Myocyte (in vitro differentiated cells): ENCODE results near the gene AK3. TPM values are rescaled to one million over a fixed set of nuclear protein-coding genes. Genes with fewer than 3 reads are reported as not detected.

Experiments
- DNase-seq: peaks from one replicate; pipeline ENCODE4 v3.0.0-alpha.2; 2012; ENCODE audit warnings: low read depth
- total RNA-seq: library from RNA; depleted of rRNA; stranded (reverse); fragments of >200 nt; gene quantifications from 2 replicates; pipeline ENCODE4 v1.2.3, GENCODE V29; 2014

AK3 gene
- total RNA-seq, 1 donor from 2014 or later: 134 TPM

DNA sequence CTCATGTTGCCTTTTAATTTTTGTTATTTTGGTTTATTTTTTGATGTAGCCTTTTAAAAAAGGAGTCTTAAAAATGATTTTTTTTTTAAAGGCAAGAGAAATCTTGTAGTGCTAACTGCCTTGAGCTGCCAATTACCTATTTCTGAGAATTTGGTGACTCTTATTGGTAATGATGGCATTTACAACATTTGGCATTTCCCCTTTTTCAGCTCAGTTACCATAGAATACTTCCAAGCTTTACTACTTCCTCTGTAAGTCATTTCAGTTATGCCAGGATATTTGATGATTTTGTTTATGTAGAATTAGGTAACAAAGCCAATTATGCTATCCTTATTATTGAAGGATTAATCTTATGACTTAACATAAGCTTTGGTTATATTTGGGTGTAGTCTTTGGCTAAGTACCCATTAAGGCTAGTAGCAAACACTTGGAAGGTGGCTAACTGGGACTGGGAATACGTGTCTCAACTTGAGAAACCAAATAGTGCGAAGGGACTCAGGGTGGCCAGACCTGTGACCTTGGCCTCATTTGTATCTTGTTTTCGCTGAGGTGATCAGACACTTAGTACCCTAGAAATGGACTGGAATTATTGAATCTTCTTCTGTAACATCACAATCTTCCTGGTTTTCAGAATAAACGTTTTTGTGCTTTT, 33.9 kb downstream of the AK3 start:
- DNase-seq: no peak

DNA sequence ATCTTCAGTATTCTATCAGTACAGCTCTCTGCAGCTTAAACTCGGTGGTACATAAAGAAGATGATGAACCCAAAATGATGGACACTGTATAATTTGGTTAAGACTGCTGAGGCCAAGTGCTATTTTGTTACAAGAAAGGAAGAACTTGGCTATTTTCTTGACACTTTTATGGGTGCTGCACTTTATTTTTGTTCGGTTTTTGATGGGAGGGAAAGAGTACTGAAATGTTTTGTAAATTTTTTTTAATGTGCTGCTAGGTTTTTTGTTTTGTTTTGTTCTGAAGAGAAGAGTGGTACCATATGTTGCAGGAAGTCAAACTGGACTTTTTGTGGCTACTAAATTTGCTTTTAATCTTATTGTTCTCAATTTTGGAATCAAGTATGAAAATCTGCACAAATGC, 35.0 kb downstream of the AK3 start:
- no peak for DNase-seq

DNA sequence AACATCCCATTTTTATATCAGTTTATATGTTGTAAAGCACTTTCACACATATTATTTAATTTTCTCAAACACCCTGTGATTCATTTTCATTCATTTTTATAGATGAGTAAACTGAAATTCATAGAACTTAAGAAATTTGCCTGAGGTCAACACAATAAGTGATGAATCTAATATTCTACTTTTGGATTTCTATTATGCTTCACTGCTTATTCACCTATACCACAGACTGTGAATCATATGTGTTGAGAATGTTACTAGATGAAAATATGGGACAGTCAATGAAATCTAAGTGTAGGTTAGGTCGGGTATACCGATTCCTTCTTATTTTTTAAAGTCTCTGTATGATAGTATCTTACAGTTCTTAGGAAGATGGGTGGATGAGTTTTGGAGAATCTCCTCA, 36.9 kb downstream of the AK3 start:
- DNase-seq: no peak

DNA sequence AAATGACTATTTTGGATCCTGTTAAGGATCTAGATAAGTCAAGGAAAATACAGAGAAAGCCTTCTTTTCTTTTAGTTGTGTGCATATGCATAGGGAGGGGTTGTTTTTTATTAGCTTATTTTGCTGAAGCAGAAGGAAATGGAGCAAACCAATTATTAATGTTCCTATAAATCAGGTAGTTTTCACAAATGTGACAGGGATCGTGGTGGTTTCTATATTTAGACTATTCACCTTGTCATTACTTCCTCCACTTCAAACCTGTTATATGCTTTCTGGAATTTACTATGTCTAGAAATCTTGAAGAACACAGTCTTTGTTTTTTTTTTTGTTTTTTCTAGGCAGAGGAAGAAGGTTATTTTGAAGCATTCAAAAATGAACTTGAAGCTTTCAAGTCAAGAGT, 39.5 kb downstream of the AK3 start:
- DNase-seq: no peak

DNA sequence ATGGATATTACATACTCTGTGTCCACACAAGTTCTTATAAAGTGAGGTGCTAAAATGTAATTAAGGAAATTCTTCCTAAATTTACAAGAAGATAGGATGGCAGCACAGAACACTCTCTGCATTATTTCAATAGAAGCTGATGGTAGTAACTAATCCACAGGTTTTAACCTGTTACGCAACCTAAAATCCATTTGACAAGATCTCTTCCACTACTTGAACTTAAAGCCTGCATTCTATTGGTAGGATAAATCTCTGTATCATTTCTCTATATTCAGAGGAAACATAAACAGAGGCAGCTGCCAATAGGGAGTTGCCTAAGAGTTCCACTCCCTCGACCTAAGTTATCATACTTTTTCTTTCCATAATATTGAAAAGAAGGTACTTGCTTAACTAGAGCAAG, 40.1 kb downstream of the AK3 start:
- no peak for DNase-seq

DNA sequence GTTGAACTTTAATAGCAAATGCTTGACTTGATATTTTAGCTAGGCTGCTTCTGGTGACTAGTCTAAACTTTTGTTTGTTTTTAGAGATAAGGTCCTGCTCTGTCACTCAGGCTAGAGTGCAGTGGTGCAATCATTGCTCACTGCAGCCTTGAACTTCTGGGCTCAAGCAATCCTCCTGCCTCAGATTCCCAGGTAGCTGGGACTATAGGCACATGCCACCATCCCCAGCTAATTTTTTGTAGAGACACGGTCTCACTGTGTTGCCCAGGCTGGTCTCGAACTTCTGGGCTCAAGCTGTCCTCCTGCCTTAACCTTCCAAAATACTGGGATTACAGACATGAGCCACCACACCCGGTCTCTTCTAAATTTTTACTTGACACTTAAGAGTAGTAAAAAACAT, 40.9 kb downstream of the AK3 start:
- no peak for DNase-seq

DNA sequence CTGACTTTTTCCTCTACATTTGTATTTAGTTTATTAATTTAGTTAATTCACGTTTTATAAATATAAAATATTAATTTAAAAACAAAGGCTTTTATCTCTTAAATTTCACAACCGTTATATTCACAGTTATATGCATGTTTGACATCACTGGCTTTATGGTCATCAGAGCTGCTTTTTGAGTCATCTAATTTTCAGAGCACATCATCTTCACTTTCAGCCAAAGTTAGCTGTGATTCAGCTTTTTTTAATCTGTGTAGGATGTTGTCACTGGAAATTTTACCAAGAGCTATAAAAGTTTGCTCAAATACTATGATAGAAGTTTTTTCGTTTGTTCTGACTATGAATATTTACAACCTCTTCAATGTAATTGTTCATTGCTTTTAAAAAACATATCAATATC, 49.2 kb downstream of the AK3 start:
- DNase-seq: peak; percentile 5

DNA sequence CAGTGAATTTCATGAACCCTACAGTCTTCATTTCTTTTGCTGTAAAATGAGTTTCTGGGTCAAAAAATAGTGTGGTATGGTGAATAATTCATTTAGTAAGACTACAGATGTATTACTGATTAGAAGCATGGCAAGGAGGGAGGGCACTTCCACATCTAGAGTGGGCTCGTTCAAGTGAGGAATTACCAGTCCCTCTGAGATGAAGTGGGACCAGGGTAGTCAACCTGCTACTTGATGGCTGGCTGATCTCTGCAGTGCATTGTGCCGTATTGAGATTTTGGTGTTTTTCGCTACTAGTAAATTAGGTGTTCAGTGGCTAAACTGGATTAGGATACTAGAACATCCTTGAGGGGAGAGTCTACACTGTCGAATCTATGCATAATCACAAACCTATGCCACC, 50.9 kb downstream of the AK3 start:
- DNase-seq: no peak

DNA sequence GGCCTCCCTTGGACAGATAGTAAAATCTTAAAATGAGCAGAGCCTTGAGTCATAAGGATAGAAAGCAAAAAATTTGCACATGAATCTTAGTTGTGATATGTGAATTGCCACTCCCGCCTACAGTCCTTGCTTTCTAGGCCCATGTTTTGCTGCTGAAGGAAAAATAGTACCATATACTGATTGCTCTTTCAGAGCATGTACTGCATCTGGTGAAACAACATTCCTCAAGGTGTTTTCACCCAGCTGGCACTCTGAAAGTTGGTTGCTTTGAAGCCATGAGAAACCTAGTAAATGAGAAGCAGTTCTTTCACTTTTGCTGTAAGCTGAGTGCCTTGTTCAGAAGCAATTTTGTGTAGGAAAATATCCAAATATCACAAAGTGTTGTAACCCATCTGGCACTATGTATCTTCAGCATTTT, 51.3 kb downstream of the AK3 start:
- DNase-seq: no peak

DNA sequence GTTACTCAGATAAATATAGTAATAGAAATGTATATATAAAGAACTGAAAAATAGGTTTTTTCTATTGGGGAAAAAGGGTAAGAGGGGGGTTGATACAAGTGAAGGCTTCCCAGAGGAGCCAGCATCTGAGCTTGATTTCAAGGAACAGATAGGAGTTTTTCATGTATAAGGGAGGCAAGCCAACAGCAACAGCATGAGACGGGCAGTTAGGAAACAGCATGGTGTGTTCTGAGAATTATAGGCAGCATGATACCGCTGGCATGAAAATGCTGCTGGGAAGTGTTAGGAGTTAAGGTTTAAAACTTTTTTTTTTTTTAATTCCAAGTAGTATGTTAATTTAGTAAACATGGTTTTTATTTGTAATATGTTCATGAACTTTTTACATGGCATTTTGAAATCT, 52.0 kb downstream of the AK3 start:
- no peak for DNase-seq

DNA sequence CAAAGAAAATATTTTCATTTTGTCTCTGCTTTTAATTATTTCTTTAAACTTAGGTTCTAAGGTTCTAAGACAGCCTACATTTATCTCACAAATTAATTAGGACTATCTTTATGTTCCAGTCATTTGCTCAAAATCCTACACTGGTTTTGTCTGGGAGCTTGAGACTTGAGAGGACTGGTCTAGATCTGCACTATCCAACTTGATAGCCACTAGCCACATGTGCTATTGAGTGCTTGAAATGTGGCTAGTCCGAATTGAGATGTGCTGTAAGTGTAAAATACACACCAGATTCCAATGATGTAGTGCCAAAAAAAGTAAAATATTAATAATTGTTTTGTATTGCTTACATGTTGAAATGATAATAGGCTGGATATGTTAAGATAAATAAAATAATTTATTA, 54.4 kb downstream of the AK3 start:
- no peak for DNase-seq

DNA sequence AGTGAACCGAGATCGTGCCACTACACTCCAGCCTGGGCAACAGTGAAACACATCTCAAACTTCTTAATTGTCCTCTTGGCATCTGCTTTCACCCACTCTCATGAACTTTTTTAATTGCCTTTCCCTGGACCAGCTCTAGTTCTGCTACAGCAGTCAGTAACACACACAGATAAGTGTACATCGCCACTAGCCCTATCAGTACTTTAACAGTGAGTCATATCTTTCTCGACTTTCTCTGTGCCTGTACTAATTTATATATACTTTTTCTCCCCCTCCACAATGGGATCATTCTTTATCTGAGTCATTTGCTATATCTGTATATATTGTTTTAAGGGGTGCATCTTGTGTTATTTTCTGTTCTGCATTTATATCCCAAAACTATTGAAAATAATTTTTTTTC, 54.9 kb downstream of the AK3 start:
- DNase-seq: no peak

DNA sequence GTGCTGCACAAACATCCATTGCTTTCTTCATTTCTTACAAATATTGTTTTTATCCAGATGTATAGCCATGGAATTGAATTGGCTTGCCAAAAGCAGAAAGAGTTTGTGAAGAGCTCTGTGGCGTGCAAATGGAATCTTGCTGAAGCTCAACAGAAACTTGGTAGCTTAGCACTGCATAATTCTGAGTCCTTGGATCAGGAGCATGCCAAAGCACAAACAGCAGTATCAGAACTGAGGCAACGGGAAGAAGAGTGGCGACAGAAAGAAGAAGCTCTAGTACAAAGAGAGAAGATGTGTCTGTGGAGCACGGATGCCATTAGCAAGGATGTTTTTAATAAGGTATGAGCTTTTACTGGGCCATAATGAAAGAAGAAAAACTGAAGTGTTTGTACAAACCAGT, 56.2 kb downstream of the AK3 start:
- no peak for DNase-seq

DNA sequence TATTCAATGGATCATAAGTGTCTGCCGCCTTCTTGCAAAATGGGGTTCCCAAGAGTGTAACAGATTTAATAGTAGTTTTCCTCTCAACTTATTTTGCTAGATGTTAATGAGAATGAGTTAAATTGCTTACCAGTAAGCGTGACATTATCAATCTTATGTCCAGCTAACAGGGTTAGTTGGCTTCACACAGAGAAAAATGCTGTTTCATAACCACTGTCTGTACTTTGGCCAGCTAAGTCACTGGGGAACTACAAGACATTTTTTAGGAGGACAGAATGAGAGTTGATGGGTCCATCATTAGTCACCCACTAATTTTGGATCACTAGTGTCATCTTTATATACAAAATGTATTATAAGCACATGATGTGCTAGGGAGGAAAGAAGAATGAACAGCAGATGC, 60.3 kb downstream of the AK3 start:
- DNase-seq: peak; percentile 82

DNA sequence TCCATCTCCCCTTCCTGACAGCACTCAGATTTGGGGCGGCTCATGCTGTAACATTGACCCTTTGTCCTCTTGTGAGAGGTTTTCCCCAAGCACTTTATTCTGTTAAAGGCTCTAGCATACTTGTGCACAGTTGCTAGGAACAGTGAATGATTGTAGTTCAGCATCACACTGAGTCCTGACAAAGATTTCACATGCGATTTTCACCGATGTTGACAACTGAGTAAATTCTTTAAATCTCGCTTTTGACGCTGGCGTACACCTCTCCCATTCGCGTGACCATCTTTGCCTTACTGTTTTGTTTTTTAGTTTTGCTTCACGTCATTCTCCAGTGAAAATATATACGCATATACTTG, 60.9 kb downstream of the AK3 start:
- no peak for DNase-seq

DNA sequence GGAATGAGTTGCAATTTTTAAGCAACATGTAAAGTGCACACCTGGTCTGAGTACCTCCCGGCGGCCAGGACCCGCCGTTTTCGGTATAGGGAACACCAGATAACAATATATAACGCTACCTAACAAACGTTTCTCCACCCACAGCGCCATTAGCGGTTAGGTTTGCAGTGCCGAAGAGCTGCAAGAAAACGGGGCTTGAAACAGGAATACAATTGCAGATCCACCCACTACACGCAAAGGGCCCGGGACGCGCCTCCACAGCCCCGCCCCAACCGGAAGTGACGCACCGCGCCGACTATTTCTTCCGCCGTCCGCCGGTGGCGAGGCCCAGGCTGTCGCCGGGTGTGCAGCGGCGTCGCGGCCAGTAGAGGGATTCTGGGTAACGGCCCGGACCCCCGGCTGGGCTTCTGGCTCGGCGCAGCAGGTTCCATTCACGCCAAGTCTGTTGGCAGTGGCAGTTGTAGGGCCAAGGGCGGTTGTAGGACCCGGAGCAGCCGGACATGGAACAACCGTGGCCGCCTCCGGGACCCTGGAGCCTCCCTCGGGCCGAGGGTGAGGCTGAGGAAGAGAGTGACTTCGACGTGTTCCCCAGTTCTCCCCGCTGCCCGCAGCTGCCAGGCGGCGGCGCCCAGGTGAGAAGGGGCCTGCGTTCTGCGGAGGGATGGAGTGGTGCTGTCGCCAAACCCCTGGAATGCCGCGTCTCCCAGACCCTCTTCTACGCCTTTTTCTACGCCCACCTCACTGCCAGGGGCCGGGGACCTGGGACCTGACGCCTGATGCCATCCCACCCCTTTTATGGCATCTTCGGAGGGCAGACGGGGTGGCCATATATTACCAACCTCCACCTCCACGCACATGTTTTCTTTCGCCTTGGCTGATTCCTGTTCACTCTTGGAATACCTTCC, 61.5 kb downstream of the AK3 start, which contains the start of gene CDC37L1:
Gene CDC37L1, plus strand, starts transcription at position 302 of the 905 bp plus-strand sequence. Its CDS starts 199 bp downstream, at position 501.
- DNase-seq: peak; percentile 96

DNA sequence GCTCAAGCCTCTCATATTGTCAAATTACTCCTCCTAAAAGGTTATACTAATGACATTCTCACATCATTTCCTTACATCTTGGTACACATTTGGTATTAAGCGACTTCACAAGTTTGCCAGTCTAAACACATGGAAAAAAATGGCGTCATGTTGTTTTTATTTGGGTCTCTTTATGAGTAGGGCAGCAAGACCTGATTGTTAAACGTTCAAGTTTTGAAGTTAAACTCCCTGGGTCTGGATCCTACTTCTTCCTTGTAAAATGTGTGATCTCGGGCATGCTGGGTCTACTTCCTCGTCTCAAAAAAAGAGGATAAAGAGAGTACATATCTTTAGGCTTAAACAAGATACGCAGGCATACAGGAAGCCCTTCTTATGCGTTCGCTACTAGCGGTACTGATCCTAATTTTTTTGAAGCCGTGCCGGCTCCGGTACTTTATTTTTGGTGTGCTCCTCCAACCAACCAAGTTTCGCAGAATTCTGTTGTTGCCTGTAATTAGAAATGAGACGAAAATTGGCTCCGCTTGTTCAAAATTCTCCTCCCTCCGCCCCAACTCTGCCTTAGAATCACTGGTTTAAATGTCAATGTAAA, 62.2 kb downstream of the AK3 start:
- DNase-seq: peak; percentile 56

DNA sequence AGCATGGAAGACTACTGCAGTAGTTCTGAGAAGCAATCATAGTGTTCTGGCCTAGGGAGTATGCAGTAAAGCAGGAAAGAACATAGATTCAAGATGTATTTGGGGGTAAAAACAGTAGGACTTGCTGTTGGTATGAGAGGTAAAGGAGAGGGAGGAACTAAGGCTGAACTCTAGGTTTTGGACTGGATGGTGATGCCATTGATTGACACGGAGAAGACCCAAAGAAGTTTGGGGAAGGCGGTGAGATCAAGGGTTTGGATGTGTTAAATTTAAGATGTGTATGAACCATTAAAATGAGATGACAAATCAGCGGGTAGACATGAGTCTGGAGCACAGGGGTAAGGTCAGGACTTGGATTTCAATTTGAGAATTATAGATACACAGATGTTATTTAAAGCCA, 63.6 kb downstream of the AK3 start:
- DNase-seq: no peak

DNA sequence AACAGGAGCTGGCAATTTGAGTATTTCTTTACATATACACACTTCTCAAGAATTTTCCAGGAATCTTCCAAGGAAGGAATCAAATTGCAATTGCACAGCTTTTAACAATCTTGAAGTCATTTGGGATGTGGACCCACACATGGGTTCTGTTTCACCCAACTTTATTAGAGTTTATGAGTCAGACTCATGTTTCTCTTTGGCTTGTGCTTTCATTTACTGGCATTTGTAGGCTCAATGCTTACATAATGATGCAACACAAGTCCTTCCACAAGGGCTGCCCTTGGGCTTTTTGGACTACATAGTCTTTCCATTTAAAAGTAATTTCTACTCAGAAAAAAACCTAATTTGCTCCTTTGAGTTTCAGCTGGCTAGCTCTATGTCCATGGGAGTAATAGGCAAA, 66.2 kb downstream of the AK3 start:
- DNase-seq: peak; percentile 21

DNA sequence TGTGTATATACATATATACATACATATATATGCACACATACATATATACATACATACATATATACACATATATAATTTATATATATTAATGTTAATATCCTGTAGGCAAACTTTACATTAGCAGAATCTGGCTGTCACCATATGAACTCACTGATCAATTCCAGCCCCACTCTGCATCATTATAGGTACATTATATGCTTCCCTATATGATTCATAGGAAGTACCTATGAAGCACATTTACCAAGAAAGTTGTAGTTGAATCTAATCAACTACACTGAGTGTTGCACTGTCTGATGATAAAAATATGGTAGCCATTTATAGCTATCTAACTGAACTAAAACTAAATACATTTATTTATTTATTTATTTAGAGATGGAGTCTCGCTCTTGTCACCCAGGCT, 69.3 kb downstream of the AK3 start:
- no peak for DNase-seq

DNA sequence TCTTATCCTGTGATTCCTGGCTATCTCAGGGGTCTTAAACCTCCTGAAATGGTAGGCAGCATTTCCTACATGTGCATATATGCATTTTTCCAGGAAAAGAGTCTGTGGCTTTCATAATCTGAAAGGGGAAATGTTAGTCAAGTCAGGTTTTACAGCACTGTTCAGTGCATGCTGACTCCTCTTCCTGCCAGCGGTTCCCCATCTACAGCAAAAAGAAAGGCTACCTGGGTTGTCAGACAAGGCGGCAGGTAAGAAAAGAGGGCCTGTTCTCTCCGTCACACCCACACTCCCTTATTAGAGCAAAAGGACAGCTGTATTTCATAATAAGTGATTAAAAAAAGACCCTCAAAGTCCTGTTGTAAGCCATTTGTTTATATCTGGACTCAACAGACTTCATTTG, 70.4 kb downstream of the AK3 start:
- no peak for DNase-seq

DNA sequence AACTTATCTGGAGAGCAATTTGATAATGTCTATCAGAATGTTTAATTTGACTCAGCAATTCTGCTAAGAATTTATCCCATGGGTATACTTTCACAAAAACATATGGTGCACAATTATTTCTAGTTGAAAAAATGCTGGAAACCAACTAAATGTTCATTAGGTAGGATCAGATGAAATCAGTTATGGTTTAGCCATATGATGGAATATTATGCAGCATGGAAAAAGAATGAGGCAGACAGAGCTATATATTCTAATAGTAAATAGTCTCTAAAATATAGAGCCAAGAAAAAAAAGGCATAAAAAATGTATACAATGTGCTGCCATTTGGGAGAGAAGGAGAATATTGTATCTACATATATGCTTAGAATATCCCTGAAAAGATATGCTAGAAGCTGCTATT, 71.1 kb downstream of the AK3 start:
- no peak for DNase-seq

DNA sequence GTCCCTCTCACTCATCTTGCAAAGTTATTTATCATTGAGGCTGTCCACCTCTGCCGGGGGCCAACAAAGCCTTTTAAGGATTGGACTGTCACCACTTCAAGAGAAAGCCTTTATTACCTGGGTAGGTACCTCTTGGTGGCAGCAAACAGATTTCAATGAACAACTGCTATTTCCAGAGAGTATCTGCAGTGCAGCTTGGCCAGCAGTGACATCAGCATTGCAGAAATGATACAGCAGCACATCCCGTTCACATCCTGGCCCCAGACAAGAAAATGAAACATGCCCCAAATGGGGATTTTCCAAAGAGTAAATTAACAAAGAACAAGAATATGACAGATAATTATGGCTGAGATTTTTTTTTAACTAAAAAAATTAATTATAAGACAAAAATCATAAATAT, 72.4 kb downstream of the AK3 start:
- no peak for DNase-seq
